ENCODE data around the gene SBK2. TPM values are rescaled to one million over a fixed set of nuclear protein-coding genes. Genes with fewer than 3 reads are reported as not detected.
A peak's percentile ranks its signal among the peaks of the same experiment; 100 is the strongest.

The SBK2 gene
- total and polyA plus RNA-seq, 9 of the 15 experiments (the other 6 are each of a cell fraction or from before 2014, with no cell fraction given) = not detected

- Histone ChIP-seq H3K9me1 (ENCODE audit: control insufficient read depth, insufficient read depth, low read length) (no peaks in the 10 kb centered on the region), H3K4me3 (peak overlapping the region; percentile 85; the same call in 1 of the 2 replicates), H3K36me3 (ENCODE audit: control insufficient read depth, insufficient read depth, low read length) (peaks cover 12% of the 10 kb centered on the region; the same call in 2 of the 3 replicates), H4K20me1 (replicated peaks; ENCODE audit: control insufficient read depth, insufficient read depth, low read length) (no peaks in the 10 kb centered on the region), H2AFZ (ENCODE audit: low read depth, low read length) (no peak overlapping the region), H3K9ac (ENCODE audit: insufficient read depth in 1 of 2, low read depth in 2 of 2, low read length in 2 of 2) (peak overlapping the region; percentile 77 to 95; a peak in 2 of 4 replicates), H3K4me1 (replicated peaks in 1 of 2; ENCODE audit: control insufficient read depth in 2 of 2, insufficient read depth in 2 of 2, low read length in 2 of 2) (peaks cover 9 to 25% of the 10 kb centered on the region in 2 experiments; a peak in 3 of 5 replicates), H3K27me3 (ENCODE audit: control insufficient read depth in 2 of 2, insufficient read depth in 2 of 2, low read length in 2 of 2) (no peaks in the 10 kb centered on the region), H3K79me2 (ENCODE audit: control insufficient read depth, insufficient read depth, low read length) (peaks cover 12% of the 10 kb centered on the region), H3K4me2 (ENCODE audit: insufficient read depth, low read length) (peak overlapping the region; percentile 83), H3K27ac (ENCODE audit: extremely low read depth, low read depth, low read length) (no peak overlapping the region; the same call in 2 of the 3 replicates), H3K9me3 (replicated peaks; ENCODE audit: control insufficient read depth, insufficient read depth, low read depth, low read length) (no peaks in the 10 kb centered on the region)
- WGBS (ENCODE audit: insufficient coverage, low coverage, missing lambda C conversion rate) = 92% methylated on average over 19 of the region's 90 CpGs
- POLR2A ChIA-PET = no interaction called here
- no peak for FAIRE-seq
- CTCF ChIA-PET (ENCODE audit: low intra/inter-chr PET ratio) = no interaction called here
- intact Hi-C loops (cut with micrococcal nuclease) (no loop called here), in situ Hi-C loops (cut with MboI) (no loop called here)
- TSS peak; percentile 49 for BruUV-seq (replicated peaks)
- DNase-seq (ENCODE audit: extremely low read depth in 1 of 4, low spot score in 3 of 4) = no peak
- ATAC-seq = no peak
- TF ChIP-seq ZBTB9 (CRISPR knock-in tag; IDR thresholded peaks at IDR 0.05) (peak; percentile 93), FOXO4 (CRISPR knock-in tag; IDR thresholded peaks at IDR 0.05) (no peak), RBFOX2 (IDR thresholded peaks at IDR 0.05; ENCODE audit: low read depth, low read length) (peak; percentile 62), ID3 (CRISPR knock-in tag; IDR thresholded peaks at IDR 0.05) (no peak), ID3 (tag; IDR thresholded peaks at IDR 0.05) (no peak), HNRNPL (IDR thresholded peaks at IDR 0.05; ENCODE audit: low read depth, low read length) (0 out of 2 replicates have a peak, but pooled peaks have one; percentile 50), FOS (IDR thresholded peaks at IDR 0.05; ENCODE audit: extremely low read depth, insufficient read length) (no peak), POLR2G (IDR thresholded peaks at IDR 0.05; ENCODE audit: low read depth, low read length) (peak; percentile 56; the same call in 1 of the 2 replicates), ZBTB7A (IDR thresholded peaks at IDR 0.05; ENCODE audit: borderline replicate concordance, control insufficient read depth, low read depth, low read length) (peak; percentile 28; the same call in 1 of the 2 replicates), ZBTB33 (CRISPR knock-in tag; IDR thresholded peaks at IDR 0.05) (peak; percentile 88), SPI1 (IDR thresholded peaks at IDR 0.05; ENCODE audit: borderline replicate concordance, low read depth, low read length) (no peak), ZNF140 (CRISPR knock-in tag; IDR thresholded peaks at IDR 0.05) (no peak), ZBTB17 (CRISPR knock-in tag; IDR thresholded peaks at IDR 0.05) (no peak)
Measured at GRCh38 chr19:55578761-55579747, 42.1 kb upstream of the SBK2 start.
